AG04449 (cell line): ENCODE measurements around the gene FASLG.
A peak's percentile ranks its signal among the peaks of the same experiment; 100 is the strongest.
"Not testable (repeated sequence)": the region's sequence is repeated elsewhere in the genome, so short reads cannot be mapped to it uniquely, and the experiment has no call there.

ENCODE experiments used
- CTCF ChIA-PET: fragments of 350-600 bp; formaldehyde crosslinking; extraction: SDS; loops from one replicate; lab custom pipeline; 2021; ENCODE audit warnings: antibody characterized with exemption; lab: Yijun Ruan, JAX
- POLR2A ChIA-PET: fragments of 400-600, 350-600 bp; formaldehyde crosslinking; extraction: SDS; loops from one replicate; lab custom pipeline; 2020; ENCODE audit warnings: antibody characterized with exemption, inconsistent platforms; lab: Yijun Ruan, JAX
- DNase-seq: peaks from one replicate; pipeline ENCODE4 v3.0.0-alpha.2; 2010; ENCODE audit warnings: low read depth, low spot score
- H3K4me3 ChIP-seq: 2 replicates; pipeline ENCODE4 v1.5.1; 2011; ENCODE audit warnings: low read depth, mild to moderate bottlenecking, control low read depth, low read length
- CTCF ChIP-seq: IDR thresholded peaks from one replicate; pipeline ENCODE4 v1.5.1; 2011; ENCODE audit warnings: mild to moderate bottlenecking, moderate library complexity, low read length, control low read depth, inconsistent platforms; ENCODE audit not compliant: insufficient read depth; ENCODE audit errors: missing control alignments

Gene FASLG

GRCh38 chr1:172658871-172659453, at the start of gene FASLG:
TSS of gene FASLG (plus strand) at chr1:172659103. CDS start at chr1:172659202, 99 bp downstream.
- DNase-seq: no peak
- no peak within 1 kb of the TSS for H3K4me3 ChIP-seq
- ChIA-PET POLR2A (no interaction called here), CTCF (interaction anchor here (1.3 kb wide), 1 partner anchor 19 kb away, joined by 4 read pairs; no protein-coding TSS in a partner anchor)
- TF ChIP-seq CTCF: no peak

GRCh38 chr1:172609528-172609927, 49.4 kb upstream of the FASLG start:
- POLR2A ChIA-PET: no interaction called here
- TF ChIP-seq CTCF: peak; percentile 6

GRCh38 chr1:172612478-172612877, 46.4 kb upstream of the FASLG start:
- H3K4me3 ChIP-seq: no peak overlapping the region
- POLR2A ChIA-PET: no interaction called here
- CTCF ChIA-PET: no interaction called here
- no peak for TF ChIP-seq CTCF
- no peak for DNase-seq

More at GRCh38 chr1:172609528-172609927, 49.4 kb upstream of the FASLG start:
- H3K4me3 ChIP-seq: no peak overlapping the region
- no peak for DNase-seq
- CTCF ChIA-PET: interaction anchor here (0.6 to 7.5 kb wide), 18 partner anchors 8 to 159 kb away, joined by 3 to 139 read pairs (median 4); no protein-coding TSS in a partner anchor

GRCh38 chr1:172613294-172613693, 45.6 kb upstream of the FASLG start:
- POLR2A ChIA-PET: no interaction called here
- no peak for DNase-seq
- no peak for TF ChIP-seq CTCF
- CTCF ChIA-PET: interaction anchor here (0.9 to 2.2 kb wide), 2 partner anchors 104 to 106 kb away, joined by 3 to 9 read pairs; no protein-coding TSS in a partner anchor
- no peak overlapping the region for H3K4me3 ChIP-seq

- TF ChIP-seq CTCF: no peak
- no peak for DNase-seq
- H3K4me3 ChIP-seq: no peak overlapping the region
- CTCF ChIA-PET: interaction anchor here (0.6 kb wide), 1 partner anchor 13 kb away, joined by 3 read pairs; no protein-coding TSS in a partner anchor
- POLR2A ChIA-PET: no interaction called here
Observed at GRCh38 chr1:172616195-172616594, 42.7 kb upstream of the FASLG start.

GRCh38 chr1:172616636-172617035, 42.3 kb upstream of the FASLG start:
- TF ChIP-seq CTCF: no peak
- H3K4me3 ChIP-seq: no peak overlapping the region
- ChIA-PET POLR2A (no interaction called here), CTCF (interaction anchor here (0.6 kb wide), 1 partner anchor 13 kb away, joined by 3 read pairs; no protein-coding TSS in a partner anchor)
- no peak for DNase-seq

- CTCF ChIA-PET: interaction anchor here (2.8 kb wide), 1 partner anchor 11 kb away, joined by 16 read pairs; no protein-coding TSS in a partner anchor
- DNase-seq, POLR2A ChIA-PET, H3K4me3 ChIP-seq: not testable (repeated sequence)
Observed at GRCh38 chr1:172620603-172621002, 38.3 kb upstream of the FASLG start.
